Hippocampal formation (tissue), 2 donors: ENCODE results near the gene SNAP25.

ENCODE experiments used
- DNase-seq, 2 donors: peaks; one replicate each; lab custom pipeline; 2025; lab: John Stamatoyannopoulos, UW

The SNAP25 gene

GRCh38 chr20:10332656-10333415, 114.2 kb downstream of the SNAP25 start:
- no peak for DNase-seq

GRCh38 chr20:10336959-10337729, 118.5 kb downstream of the SNAP25 start:
- no peak for DNase-seq

GRCh38 chr20:10338426-10339180, 120.0 kb downstream of the SNAP25 start:
- no peak for DNase-seq

GRCh38 chr20:10339609-10340008, 121.0 kb downstream of the SNAP25 start:
- DNase-seq = no peak

- no peak for DNase-seq
These were observed 123.5 kb downstream of the SNAP25 start for GRCh38 chr20:10342152-10342551.

GRCh38 chr20:10344953-10345352, 126.3 kb downstream of the SNAP25 start:
- DNase-seq = no peak

- no peak for DNase-seq
These were observed 128.7 kb downstream of the SNAP25 start for GRCh38 chr20:10347086-10347880.

GRCh38 chr20:10349118-10349517, 130.5 kb downstream of the SNAP25 start:
- DNase-seq = no peak

- no peak for DNase-seq
These were observed 131.7 kb downstream of the SNAP25 start for GRCh38 chr20:10350188-10350842.

GRCh38 chr20:10352934-10353824, 134.5 kb downstream of the SNAP25 start:
- no peak for DNase-seq

GRCh38 chr20:10356628-10357027, 138.0 kb downstream of the SNAP25 start:
- no peak for DNase-seq
